ENCODE results near the gene STARD13.

STARD13 gene

DNA sequence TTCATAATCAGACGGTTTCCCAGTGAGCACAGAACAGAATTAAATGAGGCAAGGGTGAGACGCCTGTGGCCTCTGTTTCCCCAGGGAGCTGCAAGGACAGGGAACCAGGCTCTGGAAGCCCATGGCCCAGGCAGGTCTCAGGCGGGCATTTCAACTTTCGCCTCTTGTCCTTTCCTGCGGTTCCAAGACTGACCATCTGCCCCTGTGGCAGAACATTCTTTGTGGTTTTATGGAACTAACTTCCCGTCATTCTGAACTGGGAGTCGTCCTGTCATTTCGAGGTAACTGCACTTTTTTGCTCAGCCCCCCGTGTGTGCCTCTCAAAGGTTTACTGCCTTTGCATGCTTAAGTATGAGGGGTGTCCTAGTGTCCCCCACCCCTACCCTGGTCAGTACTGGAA lies 198.5 kb downstream of the STARD13 start:
- no peak for DNase-seq (ENCODE audit: low read depth)
- no peak overlapping the region for H3K4me3 ChIP-seq (ENCODE audit: control insufficient read depth, low read depth, low read length)
- TF ChIP-seq, protein P1, sequence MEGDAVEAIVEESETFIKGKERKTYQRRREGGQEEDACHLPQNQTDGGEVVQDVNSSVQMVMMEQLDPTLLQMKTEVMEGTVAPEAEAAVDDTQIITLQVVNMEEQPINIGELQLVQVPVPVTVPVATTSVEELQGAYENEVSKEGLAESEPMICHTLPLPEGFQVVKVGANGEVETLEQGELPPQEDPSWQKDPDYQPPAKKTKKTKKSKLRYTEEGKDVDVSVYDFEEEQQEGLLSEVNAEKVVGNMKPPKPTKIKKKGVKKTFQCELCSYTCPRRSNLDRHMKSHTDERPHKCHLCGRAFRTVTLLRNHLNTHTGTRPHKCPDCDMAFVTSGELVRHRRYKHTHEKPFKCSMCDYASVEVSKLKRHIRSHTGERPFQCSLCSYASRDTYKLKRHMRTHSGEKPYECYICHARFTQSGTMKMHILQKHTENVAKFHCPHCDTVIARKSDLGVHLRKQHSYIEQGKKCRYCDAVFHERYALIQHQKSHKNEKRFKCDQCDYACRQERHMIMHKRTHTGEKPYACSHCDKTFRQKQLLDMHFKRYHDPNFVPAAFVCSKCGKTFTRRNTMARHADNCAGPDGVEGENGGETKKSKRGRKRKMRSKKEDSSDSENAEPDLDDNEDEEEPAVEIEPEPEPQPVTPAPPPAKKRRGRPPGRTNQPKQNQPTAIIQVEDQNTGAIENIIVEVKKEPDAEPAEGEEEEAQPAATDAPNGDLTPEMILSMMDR (IDR thresholded peaks at IDR 0.05; ENCODE audit: control insufficient read depth, insufficient read depth, low read depth, low read length, missing control alignments), result no peak

DNA sequence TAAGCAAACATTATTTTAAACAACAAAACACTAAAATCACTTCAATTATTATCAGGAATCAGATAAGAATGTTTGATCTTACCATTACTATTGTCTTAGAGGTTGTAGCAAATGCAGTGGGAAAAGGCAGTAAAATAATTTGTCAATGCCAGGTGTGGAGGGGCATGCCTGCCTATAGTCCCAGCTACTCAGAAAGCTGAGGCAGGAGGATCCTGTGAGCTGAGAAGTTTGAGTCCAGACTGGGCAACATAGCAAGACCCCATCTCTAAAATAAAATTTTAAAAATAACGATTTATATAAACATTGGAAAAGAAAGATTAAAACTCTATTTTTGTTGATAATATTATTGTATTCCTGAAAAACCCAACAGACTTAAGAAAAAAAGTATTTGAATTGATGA lies 202.5 kb downstream of the STARD13 start:
- H3K4me3 ChIP-seq (ENCODE audit: control insufficient read depth, low read depth, low read length), result no peak overlapping the region
- DNase-seq (ENCODE audit: low read depth), result no peak
- TF ChIP-seq, protein P1 (IDR thresholded peaks at IDR 0.05; ENCODE audit: control insufficient read depth, insufficient read depth, low read depth, low read length, missing control alignments), result no peak

DNA sequence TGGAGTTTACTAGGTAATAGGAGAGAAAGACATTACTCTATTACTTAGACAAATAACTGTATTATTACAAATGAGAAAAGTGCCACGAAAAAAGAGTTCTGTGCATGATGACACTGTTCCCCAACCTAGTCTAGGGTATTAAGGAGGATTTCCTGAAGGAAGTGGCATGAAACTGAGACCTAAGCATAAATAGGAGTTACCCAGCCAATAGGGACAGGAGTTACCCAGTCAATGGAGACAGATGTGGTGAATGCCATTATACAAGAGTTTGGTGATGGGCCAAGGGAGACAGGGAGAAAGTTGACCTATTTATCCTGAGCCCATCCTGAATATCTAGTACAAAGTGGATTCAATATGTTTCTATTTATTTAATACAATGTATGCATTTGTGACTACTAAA lies 203.9 kb downstream of the STARD13 start:
- no peak overlapping the region for H3K4me3 ChIP-seq (ENCODE audit: control insufficient read depth, low read depth, low read length)
- TF ChIP-seq, protein P1 (IDR thresholded peaks at IDR 0.05; ENCODE audit: control insufficient read depth, insufficient read depth, low read depth, low read length, missing control alignments), result no peak

DNA sequence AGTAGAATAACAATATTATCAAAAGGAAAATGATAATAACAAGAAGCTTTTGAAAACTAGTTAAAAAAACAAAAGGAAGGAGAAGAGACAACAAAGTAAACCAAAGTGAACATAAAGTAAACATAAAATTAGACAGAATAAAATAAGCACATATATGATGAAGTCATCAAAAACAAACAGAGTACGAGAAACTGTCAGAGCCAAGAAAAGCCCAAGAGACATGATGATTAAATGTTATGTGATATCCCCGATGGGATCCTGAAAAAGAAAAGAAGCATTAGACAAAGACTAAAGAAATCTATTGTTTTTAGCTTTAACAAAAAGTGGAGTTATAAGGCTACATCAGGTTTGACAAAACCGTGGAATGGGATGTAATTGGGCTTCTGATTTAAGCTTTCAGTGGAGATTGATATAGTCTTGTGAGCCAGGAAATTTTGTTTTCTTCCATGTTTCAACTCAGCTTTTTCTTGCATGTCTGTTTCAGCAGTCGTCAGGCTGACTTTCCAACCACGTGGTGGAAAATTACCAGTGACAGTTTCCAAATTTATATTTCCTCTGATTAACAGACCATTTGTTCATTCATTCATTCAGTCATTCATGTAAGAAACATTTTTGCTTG lies 204.5 kb downstream of the STARD13 start:
- no peak overlapping the region for H3K4me3 ChIP-seq (ENCODE audit: control insufficient read depth, low read depth, low read length)
- no peak for DNase-seq (ENCODE audit: low read depth)
- TF ChIP-seq, protein P1 (IDR thresholded peaks at IDR 0.05; ENCODE audit: control insufficient read depth, insufficient read depth, low read depth, low read length, missing control alignments), result no peak

More for the DNA sequence above, 203.9 kb downstream of the STARD13 start:
- no peak for DNase-seq (ENCODE audit: low read depth)

DNA sequence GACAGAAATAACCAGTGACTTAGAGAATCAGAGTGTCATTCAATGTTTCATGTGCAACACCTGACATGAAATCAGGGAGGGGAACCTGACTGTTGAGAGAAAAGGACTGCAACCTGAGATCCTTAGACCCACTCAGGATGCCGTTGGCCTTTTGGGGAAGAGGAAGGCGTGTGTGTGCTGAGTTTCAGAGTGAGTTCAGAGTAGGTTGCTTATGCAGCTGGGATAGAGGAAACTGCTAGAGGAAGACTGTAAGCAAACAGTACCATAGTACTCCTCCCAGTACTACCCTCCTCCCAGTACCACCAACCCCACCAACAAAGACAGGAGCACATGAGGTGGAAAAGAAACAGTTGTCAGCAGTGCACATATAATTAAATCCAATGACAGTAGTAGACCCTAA lies 205.6 kb downstream of the STARD13 start:
- no peak for DNase-seq (ENCODE audit: low read depth)
- TF ChIP-seq, protein P1 (IDR thresholded peaks at IDR 0.05; ENCODE audit: control insufficient read depth, insufficient read depth, low read depth, low read length, missing control alignments), result no peak
- H3K4me3 ChIP-seq (ENCODE audit: control insufficient read depth, low read depth, low read length), result no peak overlapping the region

DNA sequence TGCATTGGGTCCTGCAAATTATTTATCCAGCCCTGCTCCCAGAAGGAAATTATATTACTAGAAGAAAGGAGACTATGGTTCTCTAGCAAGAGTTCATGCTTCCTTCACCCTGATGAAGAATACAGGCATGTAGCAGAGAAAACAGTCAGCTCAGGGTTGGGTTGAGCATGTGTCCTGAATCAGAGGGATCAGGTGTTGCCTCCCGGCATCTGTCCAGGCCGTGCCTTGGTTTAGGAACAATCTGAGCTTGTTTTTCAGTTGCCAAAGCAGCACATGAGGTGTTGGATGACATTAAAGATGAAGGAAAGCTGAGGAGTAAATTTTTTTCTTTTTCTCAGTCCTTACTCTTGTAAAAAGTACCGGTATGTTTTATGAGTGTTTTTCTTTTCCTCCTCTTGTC lies 207.3 kb downstream of the STARD13 start:
- TF ChIP-seq, protein P1 (IDR thresholded peaks at IDR 0.05; ENCODE audit: control insufficient read depth, insufficient read depth, low read depth, low read length, missing control alignments), result no peak
- DNase-seq (ENCODE audit: low read depth), result no peak
- H3K4me3 ChIP-seq (ENCODE audit: control insufficient read depth, low read depth, low read length), result no peak overlapping the region
